ENCODE data around the gene NSA2.

NSA2 gene

DNA sequence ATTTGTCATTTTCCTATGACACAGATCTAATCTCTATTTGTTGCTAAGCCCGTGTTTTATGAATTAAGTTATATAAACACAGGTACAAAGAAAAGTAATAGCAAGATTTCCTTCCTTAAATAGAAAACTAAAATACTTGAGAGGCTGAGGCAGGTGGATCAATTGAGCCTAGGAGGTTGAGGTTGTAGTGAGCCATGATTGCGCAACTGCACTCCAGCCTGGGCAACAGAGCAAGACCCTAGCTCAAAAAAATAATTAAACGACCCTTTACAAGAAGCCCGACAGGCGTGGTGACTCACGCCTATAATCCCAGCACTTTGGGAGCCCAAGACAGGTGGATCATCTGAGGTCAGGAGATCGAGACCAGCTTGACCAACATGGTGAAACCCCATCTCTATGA, 62.4 kb downstream of the NSA2 start:
- CTCF ChIA-PET, result no interaction called here
- H3K27ac ChIP-seq, result no peak overlapping the region
- DNase-seq (ENCODE audit: low spot score), result no peak
- POLR2A ChIA-PET (ENCODE audit: low non-redundant PET), result no interaction called here
- TF ChIP-seq, protein P1, sequence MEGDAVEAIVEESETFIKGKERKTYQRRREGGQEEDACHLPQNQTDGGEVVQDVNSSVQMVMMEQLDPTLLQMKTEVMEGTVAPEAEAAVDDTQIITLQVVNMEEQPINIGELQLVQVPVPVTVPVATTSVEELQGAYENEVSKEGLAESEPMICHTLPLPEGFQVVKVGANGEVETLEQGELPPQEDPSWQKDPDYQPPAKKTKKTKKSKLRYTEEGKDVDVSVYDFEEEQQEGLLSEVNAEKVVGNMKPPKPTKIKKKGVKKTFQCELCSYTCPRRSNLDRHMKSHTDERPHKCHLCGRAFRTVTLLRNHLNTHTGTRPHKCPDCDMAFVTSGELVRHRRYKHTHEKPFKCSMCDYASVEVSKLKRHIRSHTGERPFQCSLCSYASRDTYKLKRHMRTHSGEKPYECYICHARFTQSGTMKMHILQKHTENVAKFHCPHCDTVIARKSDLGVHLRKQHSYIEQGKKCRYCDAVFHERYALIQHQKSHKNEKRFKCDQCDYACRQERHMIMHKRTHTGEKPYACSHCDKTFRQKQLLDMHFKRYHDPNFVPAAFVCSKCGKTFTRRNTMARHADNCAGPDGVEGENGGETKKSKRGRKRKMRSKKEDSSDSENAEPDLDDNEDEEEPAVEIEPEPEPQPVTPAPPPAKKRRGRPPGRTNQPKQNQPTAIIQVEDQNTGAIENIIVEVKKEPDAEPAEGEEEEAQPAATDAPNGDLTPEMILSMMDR (conservative IDR thresholded peaks at IDR 0.05; ENCODE audit: low read depth), result no peak

All from RWPE1 (cell line).